ENCODE results near the gene GINS1.

The GINS1 gene

DNA sequence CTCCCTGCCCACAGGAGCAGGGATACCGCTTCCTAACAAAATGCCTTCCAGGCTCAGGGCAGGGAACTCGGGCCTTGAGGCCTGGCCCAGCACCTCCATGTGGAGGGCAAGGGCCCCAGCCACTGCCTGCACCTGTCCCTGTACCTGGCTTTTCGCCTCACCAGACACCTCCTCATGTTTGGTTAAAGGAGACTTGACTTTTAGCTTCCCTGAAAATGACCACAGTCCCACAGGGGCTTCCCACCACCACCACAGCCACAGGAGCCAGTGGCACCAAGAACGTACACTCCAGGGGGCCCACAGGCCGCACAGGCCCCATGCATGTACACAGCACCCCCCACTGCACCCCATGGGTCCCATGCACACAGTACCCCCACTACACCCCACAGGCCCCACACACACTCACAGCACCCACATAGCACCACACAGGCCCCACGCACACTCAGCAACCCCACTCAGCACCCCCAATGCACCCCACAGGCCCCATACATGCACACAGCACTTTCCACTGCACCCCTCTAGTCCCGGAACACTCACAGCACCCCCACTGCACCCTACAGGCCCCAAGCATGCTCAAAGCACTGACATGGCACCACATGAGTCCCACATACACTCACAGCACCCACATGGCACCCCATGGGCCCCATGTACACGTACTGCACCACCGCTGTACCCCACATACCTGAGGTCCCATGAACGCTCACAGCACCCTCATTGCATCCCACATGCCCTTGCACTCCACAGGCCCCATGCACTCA, 86.5 kb downstream of the GINS1 start:
- no peak for TF ChIP-seq GATA1 (IDR thresholded peaks at IDR 0.05; ENCODE audit: low read depth, low read length)
- no peak for TF ChIP-seq POLR2A (IDR thresholded peaks at IDR 0.05; ENCODE audit: low read length)

DNA sequence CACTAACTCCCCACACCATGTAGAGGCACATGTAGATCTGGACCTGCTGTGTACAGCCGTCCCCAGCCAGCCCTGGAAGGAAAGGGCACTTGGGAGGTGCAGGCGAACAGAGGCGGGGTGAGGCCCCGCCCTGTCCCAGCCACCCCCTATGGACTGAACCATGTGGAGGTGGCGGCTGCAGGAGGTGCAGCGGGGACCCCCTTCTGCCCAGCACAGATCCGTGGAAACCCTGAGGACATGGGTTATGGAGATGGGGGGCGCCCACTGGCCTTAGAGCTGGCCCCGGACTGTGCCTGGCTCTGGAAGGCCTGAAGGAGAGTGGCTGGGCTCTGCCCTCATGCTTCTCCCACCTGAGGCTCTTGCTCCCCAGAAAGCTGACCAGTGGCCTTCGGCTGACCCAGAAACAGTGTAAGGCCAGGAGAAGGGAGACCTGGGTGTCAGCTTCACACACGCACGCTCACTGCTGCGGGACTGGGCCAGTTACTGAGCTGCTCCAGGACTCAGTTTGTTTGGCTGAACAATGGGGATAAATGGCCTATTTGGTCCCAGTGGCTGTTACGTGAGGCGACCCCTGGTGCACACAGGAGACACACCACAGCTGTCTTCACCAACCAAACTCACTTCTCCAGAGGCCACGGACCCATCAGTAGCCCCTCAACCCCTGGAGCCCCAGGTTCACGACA, 87.2 kb downstream of the GINS1 start:
- TF ChIP-seq POLR2A (IDR thresholded peaks at IDR 0.05; ENCODE audit: low read length) (no peak), GATA1 (IDR thresholded peaks at IDR 0.05; ENCODE audit: low read depth, low read length) (no peak)
- no peak for DNase-seq

More for the DNA sequence above, 86.5 kb downstream of the GINS1 start:
- no peak for DNase-seq

GRCh38 chr20:25495189-25495824, 87.8 kb downstream of the GINS1 start:
- no peak for DNase-seq
- TF ChIP-seq POLR2A (IDR thresholded peaks at IDR 0.05; ENCODE audit: low read length) (no peak), GATA1 (IDR thresholded peaks at IDR 0.05; ENCODE audit: low read depth, low read length) (no peak)

DNA sequence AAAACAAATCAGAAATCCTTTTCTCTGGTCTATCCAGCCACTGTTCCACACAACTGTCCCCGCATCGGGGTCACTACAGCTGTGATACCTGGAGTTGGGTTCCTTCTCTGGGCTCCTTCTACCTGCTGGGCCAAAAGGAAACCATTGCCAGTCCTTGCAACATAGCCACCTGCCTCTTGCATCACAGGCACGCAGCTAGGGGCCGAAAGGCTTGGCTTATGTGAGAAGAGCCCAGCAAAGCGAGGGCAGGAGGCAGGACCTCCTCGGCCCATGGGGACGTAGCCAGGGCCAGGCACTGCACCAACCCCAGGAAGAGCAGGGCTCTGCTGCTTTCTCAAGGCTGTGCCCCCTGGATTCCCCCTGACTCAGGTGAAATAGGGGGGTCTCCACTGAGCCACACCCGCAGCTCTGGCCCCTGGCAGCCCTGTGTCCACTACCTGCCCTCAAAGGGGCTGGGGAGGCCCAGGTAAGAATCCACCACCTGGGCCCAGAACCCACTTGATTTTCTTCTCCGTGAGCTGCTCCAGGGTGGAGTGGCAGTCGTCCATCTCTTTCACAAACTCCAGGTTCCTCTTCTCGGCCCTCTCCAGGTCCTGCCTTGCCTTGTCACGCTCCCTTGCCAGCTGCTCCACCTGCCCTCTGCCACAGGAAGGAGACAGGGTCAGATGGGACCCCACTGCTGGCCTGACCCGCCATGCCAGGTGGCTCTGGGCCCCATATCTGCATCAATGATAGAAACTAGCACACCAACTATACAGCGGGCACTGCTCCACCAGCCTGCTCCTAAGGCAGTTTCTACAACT, 88.9 kb downstream of the GINS1 start:
- TF ChIP-seq POLR2A (IDR thresholded peaks at IDR 0.05; ENCODE audit: low read length) (no peak), GATA1 (IDR thresholded peaks at IDR 0.05; ENCODE audit: low read depth, low read length) (no peak)
- no peak for DNase-seq

DNA sequence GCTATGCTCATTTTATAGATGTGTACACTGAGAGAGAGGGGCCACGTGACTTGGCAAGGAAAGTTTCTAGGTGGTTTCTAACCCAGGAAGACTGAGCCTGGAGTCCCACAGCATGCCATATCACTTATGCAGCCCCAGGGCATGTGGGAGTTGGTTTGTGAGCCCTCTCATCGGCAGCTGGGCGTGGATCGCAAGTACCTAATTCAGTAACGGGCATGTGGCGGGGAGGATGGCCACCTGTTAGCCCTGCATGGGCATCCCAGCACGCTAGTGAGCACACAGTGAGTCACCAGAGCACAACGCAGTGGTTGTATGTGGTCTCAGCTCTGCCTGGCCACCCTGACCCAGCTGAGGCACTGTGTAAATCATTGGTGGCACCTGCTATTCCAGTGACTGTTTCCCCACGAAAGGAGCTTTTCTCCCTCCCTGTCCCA, 89.5 kb downstream of the GINS1 start:
- TF ChIP-seq POLR2A (IDR thresholded peaks at IDR 0.05; ENCODE audit: low read length) (no peak), GATA1 (IDR thresholded peaks at IDR 0.05; ENCODE audit: low read depth, low read length) (no peak)
- no peak for DNase-seq

- no peak for DNase-seq
- TF ChIP-seq GATA1 (IDR thresholded peaks at IDR 0.05; ENCODE audit: low read depth, low read length): no peak
- no peak for TF ChIP-seq POLR2A (IDR thresholded peaks at IDR 0.05; ENCODE audit: low read length)
These were observed 90.3 kb downstream of the GINS1 start for GRCh38 chr20:25497586-25498279.

All from erythroblast (primary cell).